HG03439 (cell line): ENCODE measurements around the gene ATP6V1G3.
"Not testable (repeated sequence)": the region's sequence is repeated elsewhere in the genome, so short reads cannot be mapped to it uniquely, and the experiment has no call there.

ENCODE experiments used
- ATAC-seq: cut with Tn5 transposase; IDR thresholded peaks from one replicate; pipeline ENCODE4 v1.9.1; 2021; ENCODE audit warnings: mild to moderate bottlenecking, moderate library complexity; ENCODE audit not compliant: unreplicated experiment

The ATP6V1G3 gene

GRCh38 chr1:198498103-198498385 is 42.4 kb downstream of the ATP6V1G3 start:
- ATAC-seq = no peak

DNA sequence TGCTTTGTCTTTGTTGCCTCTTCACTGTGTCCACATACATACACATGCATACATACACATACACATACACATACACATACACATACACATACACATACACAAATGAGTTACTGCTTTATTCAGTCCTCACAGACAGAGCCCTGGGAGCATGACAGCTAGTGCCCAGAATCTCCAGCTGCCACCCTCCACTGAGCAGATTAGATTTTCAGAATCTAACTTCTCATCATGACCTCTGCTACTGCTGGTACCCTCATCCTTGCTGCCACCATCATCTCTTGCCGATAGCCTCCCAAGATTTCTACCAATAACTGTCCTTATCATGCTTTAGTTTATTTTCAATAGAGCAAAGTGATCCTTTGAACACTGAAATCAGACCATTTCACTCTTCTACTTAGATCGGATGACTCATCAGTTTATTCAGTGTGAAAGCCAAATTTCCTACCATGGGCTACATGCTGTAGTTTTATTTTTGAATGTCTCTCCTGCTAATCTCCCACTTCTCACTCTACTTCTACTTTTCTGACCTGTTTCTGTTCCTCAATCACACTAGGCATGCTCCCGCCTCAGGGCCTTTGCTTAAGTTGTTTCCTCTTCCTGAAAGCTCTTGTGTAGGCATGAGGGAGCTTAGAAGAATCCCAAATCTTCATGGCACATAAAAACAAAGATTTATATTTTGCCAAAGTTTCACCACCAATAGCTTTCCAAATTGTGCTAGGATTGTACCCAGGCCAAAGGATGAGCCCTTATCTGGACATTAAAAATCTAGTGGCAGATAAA is 43.0 kb downstream of the ATP6V1G3 start:
- ATAC-seq = no peak

GRCh38 chr1:198496216-198497143 is 44.0 kb downstream of the ATP6V1G3 start:
- no peak for ATAC-seq

DNA sequence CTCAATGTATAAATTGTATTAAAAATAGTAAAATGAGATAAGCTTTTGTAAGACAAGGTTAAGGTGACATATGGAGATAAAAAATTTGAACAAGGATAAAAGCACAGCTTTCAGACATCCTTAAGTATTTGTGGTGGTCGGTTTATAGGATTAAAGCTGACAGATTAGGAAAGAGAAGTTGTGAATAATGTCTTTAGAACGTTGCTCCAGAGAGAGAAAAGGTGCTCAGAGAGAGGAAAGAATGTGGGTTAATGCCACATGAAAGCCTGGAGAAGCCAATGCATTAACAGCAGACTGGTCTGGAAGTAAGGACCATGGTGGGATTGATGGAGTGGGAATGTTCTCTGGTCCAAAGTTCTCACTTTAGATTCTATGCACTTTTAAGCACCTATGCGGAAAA is 44.8 kb downstream of the ATP6V1G3 start:
- ATAC-seq = no peak

- no peak for ATAC-seq
Observed at GRCh38 chr1:198494658-198495103, 45.8 kb downstream of the ATP6V1G3 start.

DNA sequence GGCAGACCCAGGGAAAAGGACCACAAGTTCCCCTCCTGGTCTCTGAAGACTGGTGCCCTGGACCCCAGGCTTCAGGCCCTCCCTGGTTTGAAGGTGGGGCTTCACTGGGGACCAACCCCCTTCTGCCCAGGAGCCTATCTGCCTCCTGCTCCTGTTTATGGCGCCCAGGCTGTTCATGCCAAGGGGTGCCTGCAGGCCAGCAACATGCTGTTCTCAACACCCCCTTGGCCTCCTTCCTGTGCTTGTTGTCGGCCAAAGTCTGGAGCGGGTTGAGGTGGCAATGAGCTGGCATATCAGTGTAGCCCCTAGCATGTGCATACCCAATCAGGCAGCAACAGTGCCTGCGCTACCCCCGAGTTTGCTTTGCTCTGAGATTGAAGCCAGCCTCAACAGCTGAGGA is 46.3 kb downstream of the ATP6V1G3 start:
- no peak for ATAC-seq

GRCh38 chr1:198493329-198493728 is 47.2 kb downstream of the ATP6V1G3 start:
- ATAC-seq = no peak

GRCh38 chr1:198492872-198493271 is 47.6 kb downstream of the ATP6V1G3 start:
- no peak for ATAC-seq

GRCh38 chr1:198491596-198491995 is 48.9 kb downstream of the ATP6V1G3 start:
- no peak for ATAC-seq

- no peak for ATAC-seq
Observed at GRCh38 chr1:198491028-198491427, 49.5 kb downstream of the ATP6V1G3 start.

DNA sequence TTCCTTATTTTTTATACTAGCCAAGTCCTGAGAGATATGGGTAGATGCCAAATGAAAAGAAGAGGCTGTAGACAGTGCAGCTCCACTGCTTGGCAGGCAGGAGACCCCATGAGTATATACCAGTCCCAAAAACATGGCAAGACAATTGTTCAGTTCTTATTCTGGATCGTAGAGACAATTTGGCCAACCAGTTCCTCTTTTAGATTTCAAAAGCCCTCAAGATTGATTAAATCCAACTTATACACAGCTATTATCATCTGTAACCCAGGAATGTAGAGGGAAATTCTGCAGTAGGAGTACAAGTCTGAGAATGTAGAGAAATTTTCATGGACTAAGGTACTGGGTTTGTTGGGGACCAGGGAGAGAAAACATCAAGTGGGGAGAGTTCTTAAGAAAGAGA is 50.3 kb downstream of the ATP6V1G3 start:
- no peak for ATAC-seq

DNA sequence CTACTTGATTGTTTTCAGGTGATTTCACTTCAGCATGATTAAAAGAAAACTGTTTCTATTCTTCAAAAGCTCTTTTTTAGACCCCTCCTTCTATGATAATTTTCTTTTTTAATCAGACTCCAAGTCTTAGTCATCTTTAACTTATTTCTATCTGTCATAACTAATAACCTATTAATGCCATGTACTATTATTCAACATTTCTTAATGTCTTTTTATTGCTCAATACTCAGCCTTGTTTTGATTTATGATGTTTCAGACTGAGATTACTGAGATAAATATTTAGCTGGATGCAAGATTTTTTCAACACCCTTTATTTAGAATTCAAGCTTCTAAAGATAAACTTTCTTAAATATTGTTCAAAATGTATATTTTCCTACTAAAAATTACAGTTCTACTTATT is 53.6 kb downstream of the ATP6V1G3 start:
- ATAC-seq = no peak

DNA sequence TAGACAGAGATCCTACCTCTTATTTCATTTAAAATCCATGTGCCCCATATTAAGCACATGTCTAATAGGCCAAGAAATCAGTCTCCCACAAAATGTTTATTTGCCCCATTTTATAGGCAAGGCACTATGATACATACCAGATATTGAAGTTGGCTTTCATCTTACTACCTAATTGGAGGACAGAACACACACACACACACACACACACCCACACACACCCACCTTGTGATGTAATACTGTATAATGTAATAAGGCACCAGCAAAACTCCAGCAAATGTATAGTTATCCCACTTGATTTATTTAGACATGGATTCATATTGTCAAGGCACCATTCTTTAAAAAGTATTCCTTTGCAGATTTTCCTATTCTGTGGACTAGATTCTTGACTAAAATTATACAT is 56.8 kb downstream of the ATP6V1G3 start:
- no peak for ATAC-seq

DNA sequence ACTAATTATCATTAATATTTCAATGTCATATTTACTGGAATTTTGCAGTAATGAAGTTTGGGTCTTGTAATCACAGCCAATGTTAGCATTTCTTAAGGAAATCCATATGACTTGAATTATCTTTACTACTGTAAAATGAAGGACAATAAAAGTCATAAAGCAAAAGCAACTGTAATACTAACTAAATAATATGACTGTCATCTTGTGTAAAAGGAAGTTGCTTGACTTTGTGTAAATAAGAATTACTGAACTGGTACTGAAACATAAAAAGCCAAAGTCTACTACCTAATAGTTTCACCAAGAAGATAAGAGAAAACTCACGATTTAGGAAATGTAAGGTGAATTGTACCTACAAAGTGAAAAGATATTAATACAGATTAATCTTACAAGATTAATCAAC is 57.5 kb downstream of the ATP6V1G3 start:
- ATAC-seq = no peak

GRCh38 chr1:198481661-198482060 is 58.8 kb downstream of the ATP6V1G3 start:
- ATAC-seq = no peak

- no peak for ATAC-seq
Observed at GRCh38 chr1:198480876-198481275, 59.6 kb downstream of the ATP6V1G3 start.

DNA sequence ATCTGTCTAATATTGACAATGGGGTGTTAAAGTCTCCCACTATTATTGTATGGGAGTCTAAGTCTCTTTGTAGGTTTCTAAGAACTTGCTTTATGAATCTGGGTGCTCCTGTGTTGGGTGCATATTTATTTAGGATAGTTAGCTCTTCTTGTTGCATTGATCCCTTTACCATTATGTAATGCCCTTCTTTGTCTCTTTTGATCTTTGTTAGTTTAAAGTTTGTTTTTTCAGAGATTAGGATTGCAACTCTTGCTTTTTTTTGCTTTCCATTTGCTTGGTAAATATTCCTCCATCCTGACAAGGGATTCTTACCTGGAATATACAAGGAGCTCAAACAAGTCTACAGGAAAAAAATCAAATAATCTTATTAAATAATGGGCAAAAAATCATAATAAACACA is 63.1 kb downstream of the ATP6V1G3 start:
- ATAC-seq = not testable (repeated sequence)
